Lower leg skin (tissue), 4 donors: ENCODE data around the gene RPL13. TPM values are rescaled to one million over a fixed set of nuclear protein-coding genes. Genes with fewer than 3 reads are reported as not detected.

Experiments
- DNase-seq, 2 donors: peaks; one replicate each; pipeline ENCODE4 v3.0.0-alpha.2; 2019; ENCODE audit warnings: low spot score in 2 of 2
- H3K4me3 ChIP-seq: fragments of 200-600 bp; sonication (generic); 2 replicates; pipeline ENCODE4 v1.5.1; 2017; ENCODE audit warnings: mild to moderate bottlenecking, low read depth; ENCODE audit not compliant: poor library complexity, severe bottlenecking
- POLR2A ChIP-seq, 2 donors: fragments of 450-650 bp; IDR thresholded peaks; one replicate each; pipeline ENCODE4 v1.6.1; 2016 to 2017; ENCODE audit warnings: antibody characterized with exemption in 2 of 2, mild to moderate bottlenecking in 1 of 2, moderate library complexity in 1 of 2
- WGBS, 2 donors: methylation state at CpG; one replicate each; pipeline ENCODE4 v1.1.5; 2018; 5-methylcytosine and 5-hydroxymethylcytosine counted together
- intact Hi-C: fragments of 100-400 bp; cut with DNase I; formaldehyde crosslinking; loops from one replicate; pipeline ENCODE4 v1.15.0; 2023; ENCODE audit warnings: low total_unique reads
- total RNA-seq, 4 donors: library from RNA; depleted of rRNA; stranded (reverse); fragments of >200 nt; gene quantifications; one replicate each; pipeline ENCODE4 v1.1.0, GENCODE V29; 2016
- TF ChIP-seq, protein P1 (sequence below), 3 donors: fragments of 450-650 bp; IDR thresholded peaks; one replicate each; pipeline ENCODE4 v1.5.1; 2016; ENCODE audit warnings: antibody characterized with exemption in 3 of 3, mild to moderate bottlenecking in 3 of 3, moderate library complexity in 2 of 3

The RPL13 gene
- total RNA-seq, 4 donors from 2014 or later = 8,523 to 25,229 (median 9,742) TPM

DNA sequence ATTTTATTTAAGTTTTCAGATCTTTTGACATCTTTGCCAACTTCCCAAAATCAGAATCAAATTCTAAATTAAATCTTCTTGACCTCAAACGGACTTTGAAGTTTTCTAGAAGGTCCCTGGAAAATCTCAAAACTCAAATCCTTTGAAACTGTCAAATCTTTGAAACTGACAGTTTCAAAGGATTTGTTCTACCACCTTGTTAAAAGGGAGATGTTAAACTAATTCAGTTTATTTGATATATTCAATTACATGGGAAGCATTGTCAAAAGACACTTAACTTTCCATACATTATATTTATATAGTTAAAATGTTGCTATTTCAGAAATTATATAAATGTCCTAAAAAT lies 49.6 kb downstream of the RPL13 start:
- WGBS, 2 donors = 70 to 72% methylated on average over 1 of the region's 1 CpG
- no peak overlapping the region for H3K4me3 ChIP-seq
- DNase-seq = no peak
- intact Hi-C loops = no loop called here
- TF ChIP-seq, protein P1, sequence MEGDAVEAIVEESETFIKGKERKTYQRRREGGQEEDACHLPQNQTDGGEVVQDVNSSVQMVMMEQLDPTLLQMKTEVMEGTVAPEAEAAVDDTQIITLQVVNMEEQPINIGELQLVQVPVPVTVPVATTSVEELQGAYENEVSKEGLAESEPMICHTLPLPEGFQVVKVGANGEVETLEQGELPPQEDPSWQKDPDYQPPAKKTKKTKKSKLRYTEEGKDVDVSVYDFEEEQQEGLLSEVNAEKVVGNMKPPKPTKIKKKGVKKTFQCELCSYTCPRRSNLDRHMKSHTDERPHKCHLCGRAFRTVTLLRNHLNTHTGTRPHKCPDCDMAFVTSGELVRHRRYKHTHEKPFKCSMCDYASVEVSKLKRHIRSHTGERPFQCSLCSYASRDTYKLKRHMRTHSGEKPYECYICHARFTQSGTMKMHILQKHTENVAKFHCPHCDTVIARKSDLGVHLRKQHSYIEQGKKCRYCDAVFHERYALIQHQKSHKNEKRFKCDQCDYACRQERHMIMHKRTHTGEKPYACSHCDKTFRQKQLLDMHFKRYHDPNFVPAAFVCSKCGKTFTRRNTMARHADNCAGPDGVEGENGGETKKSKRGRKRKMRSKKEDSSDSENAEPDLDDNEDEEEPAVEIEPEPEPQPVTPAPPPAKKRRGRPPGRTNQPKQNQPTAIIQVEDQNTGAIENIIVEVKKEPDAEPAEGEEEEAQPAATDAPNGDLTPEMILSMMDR (IDR thresholded peaks at IDR 0.05) = no peak

- DNase-seq = no peak
- no peak overlapping the region for H3K4me3 ChIP-seq
- WGBS, 2 donors = 77 to 85% methylated on average over 20 of the region's 20 CpGs
- TF ChIP-seq, protein P1 (IDR thresholded peaks at IDR 0.05) = no peak
- no peak for TF ChIP-seq POLR2A (IDR thresholded peaks at IDR 0.05)
- intact Hi-C loops = no loop called here
Measured at GRCh38 chr16:89612415-89613166, 52.1 kb downstream of the RPL13 start.

DNA sequence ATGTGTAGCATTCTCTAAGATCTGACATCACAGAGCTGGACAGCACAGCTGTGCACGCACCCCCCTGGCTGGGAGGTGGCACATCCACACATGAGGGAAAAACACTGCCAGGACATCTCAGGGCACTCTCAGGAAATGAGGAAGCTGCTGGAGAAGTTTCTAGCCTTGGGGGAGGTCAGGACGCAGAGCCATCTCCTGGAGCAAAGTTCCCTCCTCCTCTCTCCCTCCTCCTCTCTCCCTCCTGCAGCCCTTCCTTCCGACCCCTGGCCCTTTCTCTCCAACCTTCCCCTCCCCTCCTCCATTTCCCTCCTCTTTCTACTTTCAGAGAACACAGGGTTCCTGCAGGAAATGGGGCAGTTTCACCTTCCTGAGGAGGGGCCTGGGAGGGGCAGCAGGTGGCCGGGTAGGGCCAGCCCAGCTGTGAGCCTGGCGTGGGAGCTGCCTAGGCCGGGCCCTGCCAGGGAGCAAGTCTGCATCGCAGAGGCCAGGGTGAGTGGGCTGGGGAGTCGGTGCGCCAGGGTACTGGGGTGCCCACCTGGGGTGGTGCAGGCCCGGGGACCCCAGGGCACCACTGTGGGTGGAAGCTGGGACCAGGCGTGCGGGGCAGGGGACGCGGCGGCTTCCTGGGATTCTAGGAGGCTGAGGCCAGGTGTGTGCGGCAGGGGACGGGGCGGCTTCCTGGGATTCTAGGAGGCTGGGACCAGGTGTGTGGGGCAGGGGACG lies 52.9 kb downstream of the RPL13 start, which contains the start of gene DPEP1:
Gene DPEP1, plus strand, starts transcription at position 412 of the 723 bp plus-strand sequence. CDS start 16,769 bp downstream, outside the sequence.
- 64 to 73% methylated on average over 7 to 19 of the region's 19 CpGs for WGBS, 2 donors
- H3K4me3 ChIP-seq = no peak within 1 kb of the TSS
- TF ChIP-seq, protein P1 (IDR thresholded peaks at IDR 0.05) = no peak
- TF ChIP-seq POLR2A (IDR thresholded peaks at IDR 0.05) = no peak
- DNase-seq = no peak
- intact Hi-C loops = no loop called here

GRCh38 chr16:89613954-89614459 lies 53.5 kb downstream of the RPL13 start:
- no peak overlapping the region for H3K4me3 ChIP-seq
- DNase-seq = no peak
- intact Hi-C loops = no loop called here
- WGBS, 2 donors = 82 to 89% methylated on average over 20 to 22 of the region's 22 CpGs
- TF ChIP-seq POLR2A (IDR thresholded peaks at IDR 0.05) = no peak
- TF ChIP-seq, protein P1 (IDR thresholded peaks at IDR 0.05) = no peak

Other genes starting within 250 kb of the RPL13 start
- gene ANKRD11, start 70.1 kb upstream of the RPL13 start, total RNA-seq = 100 to 1,000 TPM in 2 of 4 donors, 10 to 100 TPM in 2; 75.6 to 183 (median 108) TPM
- gene SPG7, start 52.3 kb upstream of the RPL13 start, total RNA-seq = 100 to 1,000 TPM in 1 of 4 donors, 10 to 100 TPM in 3; 79.0 to 156 (median 92.3) TPM
- gene CPNE7, start 15.1 kb downstream of the RPL13 start, total RNA-seq = 1 to 10 TPM; 1.1 to 3.3 (median 2.5) TPM
- 1 to 10 TPM in 2 of 4 donors, not detected in 2; 1.7 to 3.7 TPM for gene DPEP1, start 53.0 kb downstream of the RPL13 start, total RNA-seq
- 100 to 1,000 TPM in 1 of 4 donors, 10 to 100 TPM in 3; 78.3 to 141 (median 91.1) TPM for gene CHMP1A, start 97.0 kb downstream of the RPL13 start, total RNA-seq
- gene SPATA33, start 97.2 kb downstream of the RPL13 start, total RNA-seq = 1 to 10 TPM; 1.1 to 4.1 (median 2.5) TPM
- 10 to 100 TPM; 34.6 to 69.1 (median 40.9) TPM for gene CDK10, start 126.0 kb downstream of the RPL13 start, total RNA-seq
- gene SPATA2L, start 141.0 kb downstream of the RPL13 start, total RNA-seq = 10 to 100 TPM; 18.3 to 34.6 (median 28.4) TPM
- 1 to 10 TPM; 5.8 to 9.8 (median 7.0) TPM for gene VPS9D1, start 160.2 kb downstream of the RPL13 start, total RNA-seq
- 10 to 100 TPM; 44.7 to 62.0 (median 52.8) TPM for gene ZNF276, start 160.9 kb downstream of the RPL13 start, total RNA-seq